Neural cell (in vitro differentiated cells): ENCODE measurements around the gene TDRKH.

ENCODE experiments used
- CTCF ChIP-seq: fragments of 450-650 bp; IDR thresholded peaks from 2 replicates; pipeline ENCODE4 v1.5.1; 2014; ENCODE audit warnings: antibody characterized with exemption, mild to moderate bottlenecking, moderate library complexity; ENCODE audit not compliant: poor library complexity, severe bottlenecking
- EP300 ChIP-seq: fragments of 450-650 bp; conservative IDR thresholded peaks from 2 replicates; pipeline ENCODE4 v1.6.1; 2014; ENCODE audit warnings: antibody characterized with exemption, mild to moderate bottlenecking, moderate library complexity; ENCODE audit not compliant: poor library complexity, severe bottlenecking
- POLR2AphosphoS5 ChIP-seq: IDR thresholded peaks from 2 replicates; pipeline ENCODE4 v1.6.1; 2012

- TF ChIP-seq POLR2AphosphoS5 (no peak), CTCF (no peak), EP300 (no peak)
These were observed 10.4 kb downstream of the TDRKH start for GRCh38 chr1:151779852-151780251.
